ENCODE measurements around the gene GLS.

Gene GLS

DNA sequence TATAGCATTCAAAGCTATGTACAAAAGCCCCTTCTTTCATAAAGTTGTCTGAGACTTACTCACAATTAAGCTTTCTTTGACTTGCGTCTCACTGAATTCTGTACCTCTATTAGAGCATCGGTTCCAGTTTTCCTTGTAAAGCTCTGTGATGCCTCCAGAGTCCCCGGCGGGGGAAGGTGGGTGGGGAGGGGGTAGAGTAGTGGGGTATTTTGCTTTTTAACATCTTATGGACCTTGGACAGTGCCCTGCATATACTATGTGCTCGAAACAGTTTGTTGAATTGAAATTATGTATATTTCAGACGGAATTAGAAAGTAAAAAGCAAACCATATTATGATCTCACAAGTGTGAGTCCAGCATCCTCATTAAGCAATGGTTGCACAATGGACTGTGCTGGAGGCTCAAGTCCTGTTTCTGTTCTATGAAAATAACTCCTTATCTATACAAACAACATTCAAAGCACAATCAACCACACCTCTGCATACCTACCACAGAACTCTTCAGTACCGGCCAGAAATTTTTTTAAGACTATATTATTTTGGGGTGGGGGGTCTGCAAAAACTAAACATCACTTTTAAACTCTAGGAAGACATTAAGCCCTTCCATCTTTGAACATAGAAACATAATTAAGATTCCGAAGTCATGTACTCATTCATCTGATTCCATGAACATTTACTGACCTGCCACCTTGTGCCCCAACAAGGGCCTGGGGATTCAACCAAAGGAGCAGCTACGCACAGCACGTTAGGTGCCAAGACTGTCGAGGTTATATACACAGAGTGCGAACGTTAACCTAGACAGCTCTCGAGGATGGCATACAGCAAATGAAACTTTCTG is 132.4 kb downstream of the GLS start:
- DNase-seq (ENCODE audit: low read depth in 2 of 2): no peak

DNA sequence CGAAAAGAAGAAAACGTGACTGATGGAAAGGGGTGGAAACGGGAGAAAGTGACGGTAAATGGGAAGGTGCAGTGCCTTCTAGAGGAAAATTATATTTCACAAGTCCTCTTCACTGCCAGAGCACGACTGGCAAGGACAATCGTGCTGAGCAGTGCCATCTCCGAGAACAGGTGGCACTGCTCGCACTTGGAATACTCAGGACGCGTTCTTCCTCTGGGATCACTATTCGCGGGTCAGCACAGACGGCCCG is 133.0 kb downstream of the GLS start:
- DNase-seq (ENCODE audit: low read depth in 2 of 2): no peak

DNA sequence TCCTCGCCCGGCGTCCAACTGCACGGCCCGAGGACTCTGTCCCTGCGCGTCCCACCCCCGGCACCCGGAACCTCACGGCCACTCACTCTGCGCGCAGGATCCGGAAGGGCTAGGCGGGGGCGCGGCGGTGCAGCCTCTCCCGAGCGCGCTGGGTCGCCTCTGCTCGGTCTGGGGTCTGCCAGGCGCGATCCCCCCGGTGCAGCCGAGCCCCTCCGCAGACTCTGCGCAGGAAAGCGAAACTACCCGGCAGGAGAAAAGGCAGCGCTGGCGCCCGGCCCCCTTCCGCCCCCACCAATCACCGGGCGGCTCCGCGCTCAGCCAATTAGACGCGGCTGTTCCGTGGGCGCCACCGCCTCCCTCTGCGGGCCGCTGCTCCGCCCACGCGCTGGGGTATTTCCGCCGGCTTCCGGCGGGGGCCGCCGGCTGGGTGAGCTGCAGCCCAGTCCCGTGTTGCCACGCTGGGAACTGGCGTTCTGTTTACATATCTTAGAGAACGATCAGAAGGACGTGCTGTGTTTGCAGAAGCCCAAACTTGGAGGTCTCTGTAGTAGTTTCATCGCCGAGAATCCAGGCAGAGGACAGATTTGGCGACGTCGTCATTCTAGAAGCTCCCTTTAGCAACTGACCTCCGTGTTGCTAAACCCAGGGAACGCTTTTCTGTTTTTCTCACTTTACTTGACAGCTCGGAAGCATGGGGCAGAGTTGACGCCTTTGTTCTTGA is 133.5 kb downstream of the GLS start, which contains the start of gene STAT1:
STAT1 (minus strand) TSS at position 240 of the 721 bp plus-strand sequence. CDS start 4,168 bp downstream, outside the sequence.
- DNase-seq (ENCODE audit: low read depth in 2 of 2): peak; percentile 93 to 96

DNA sequence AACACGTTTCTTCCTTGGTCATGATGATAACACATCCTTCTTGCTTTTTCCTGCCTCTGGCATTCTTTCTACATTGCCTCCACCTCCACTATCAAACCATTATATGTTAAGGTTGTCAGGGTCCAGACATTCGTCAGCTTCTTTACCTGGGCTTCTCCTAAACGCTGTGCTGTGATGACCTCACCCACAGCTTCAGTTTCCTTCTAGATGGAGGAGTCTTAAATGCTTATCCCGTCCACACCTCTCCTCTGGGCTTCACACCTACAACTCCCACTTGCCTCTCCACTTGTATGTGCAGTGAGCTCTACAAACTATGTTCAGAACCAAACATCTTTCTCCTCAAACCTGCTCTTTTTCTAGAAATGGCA is 134.0 kb downstream of the GLS start:
- no peak for DNase-seq (ENCODE audit: low read depth in 2 of 2)
